BE2C (cell line): Measurements from ENCODE around the gene IMPA2.

Experiments used
- DNase-seq: peaks from one replicate; pipeline ENCODE4 v3.0.0-alpha.2; 2020
- H3K27me3 ChIP-seq: fragments of 250-450 bp; sonication (Bioruptor Pico); 2 replicates; pipeline ENCODE4 v1.5.1; 2020; ENCODE audit warnings: mild to moderate bottlenecking
- H3K36me3 ChIP-seq: fragments of 250-450 bp; sonication (Bioruptor Pico); 2 replicates; pipeline ENCODE4 v1.5.1; 2020; ENCODE audit warnings: mild to moderate bottlenecking
- H3K4me1 ChIP-seq: fragments of 250-450 bp; sonication (Bioruptor Pico); 2 replicates; pipeline ENCODE4 v1.5.1; 2020
- H3K4me3 ChIP-seq: 2 replicates; pipeline ENCODE4 v1.5.1; 2011; ENCODE audit warnings: low read depth, low read length
- H3K9me3 ChIP-seq: fragments of 250-450 bp; sonication (Bioruptor Pico); 2 replicates; pipeline ENCODE4 v1.5.1; 2020
- TF ChIP-seq, protein P1 (sequence below): IDR thresholded peaks from 2 replicates; pipeline ENCODE4 v1.5.1; 2012; ENCODE audit warnings: mild to moderate bottlenecking, low read depth, low read length

Gene IMPA2

DNA sequence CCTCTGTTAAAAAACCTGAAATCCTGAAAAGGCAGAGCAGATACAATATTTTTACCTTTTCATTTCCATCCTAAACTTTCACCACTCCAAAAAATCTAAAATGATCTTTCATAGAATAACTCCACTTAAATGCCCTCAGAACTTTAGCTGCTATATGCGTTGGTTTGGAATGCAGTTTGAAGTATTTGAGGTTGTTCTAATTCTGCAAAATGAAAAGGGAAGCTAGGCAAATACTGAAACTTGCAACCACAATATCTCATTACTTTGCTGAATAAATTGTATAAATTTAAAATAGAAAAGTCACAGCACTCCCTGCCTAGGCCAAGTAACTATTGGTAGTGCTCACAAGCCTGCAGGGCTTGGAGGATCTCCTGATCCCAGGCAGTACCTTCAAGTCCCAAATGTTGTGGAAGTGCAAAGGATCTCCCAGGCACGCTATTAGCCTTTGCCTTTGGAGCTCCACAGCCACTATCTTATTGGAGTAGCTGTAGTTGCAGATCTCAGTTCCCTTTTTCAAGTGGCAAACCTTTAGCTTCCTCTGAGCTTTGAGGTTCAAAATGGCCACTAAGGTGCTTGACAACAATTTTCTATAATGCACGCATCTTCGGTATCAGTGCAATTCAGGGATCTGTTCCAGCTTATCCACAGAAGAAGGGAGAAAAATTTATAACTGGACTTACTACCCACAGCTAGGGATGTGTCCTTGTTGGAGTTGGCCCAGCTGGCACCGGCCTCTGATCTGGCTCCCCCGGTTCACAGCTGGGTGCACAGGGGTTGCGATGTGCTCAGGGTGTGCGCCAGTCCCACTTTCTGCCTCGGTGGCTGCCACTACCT is 68.9 kb downstream of the IMPA2 start:
- no peak for DNase-seq
- Histone ChIP-seq H3K27me3 (no peaks in the 10 kb centered on the region), H3K36me3 (no peaks in the 10 kb centered on the region), H3K4me3 (no peak overlapping the region), H3K9me3 (no peaks in the 10 kb centered on the region), H3K4me1 (no peaks in the 10 kb centered on the region)
- TF ChIP-seq, protein P1, sequence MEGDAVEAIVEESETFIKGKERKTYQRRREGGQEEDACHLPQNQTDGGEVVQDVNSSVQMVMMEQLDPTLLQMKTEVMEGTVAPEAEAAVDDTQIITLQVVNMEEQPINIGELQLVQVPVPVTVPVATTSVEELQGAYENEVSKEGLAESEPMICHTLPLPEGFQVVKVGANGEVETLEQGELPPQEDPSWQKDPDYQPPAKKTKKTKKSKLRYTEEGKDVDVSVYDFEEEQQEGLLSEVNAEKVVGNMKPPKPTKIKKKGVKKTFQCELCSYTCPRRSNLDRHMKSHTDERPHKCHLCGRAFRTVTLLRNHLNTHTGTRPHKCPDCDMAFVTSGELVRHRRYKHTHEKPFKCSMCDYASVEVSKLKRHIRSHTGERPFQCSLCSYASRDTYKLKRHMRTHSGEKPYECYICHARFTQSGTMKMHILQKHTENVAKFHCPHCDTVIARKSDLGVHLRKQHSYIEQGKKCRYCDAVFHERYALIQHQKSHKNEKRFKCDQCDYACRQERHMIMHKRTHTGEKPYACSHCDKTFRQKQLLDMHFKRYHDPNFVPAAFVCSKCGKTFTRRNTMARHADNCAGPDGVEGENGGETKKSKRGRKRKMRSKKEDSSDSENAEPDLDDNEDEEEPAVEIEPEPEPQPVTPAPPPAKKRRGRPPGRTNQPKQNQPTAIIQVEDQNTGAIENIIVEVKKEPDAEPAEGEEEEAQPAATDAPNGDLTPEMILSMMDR: no peak

DNA sequence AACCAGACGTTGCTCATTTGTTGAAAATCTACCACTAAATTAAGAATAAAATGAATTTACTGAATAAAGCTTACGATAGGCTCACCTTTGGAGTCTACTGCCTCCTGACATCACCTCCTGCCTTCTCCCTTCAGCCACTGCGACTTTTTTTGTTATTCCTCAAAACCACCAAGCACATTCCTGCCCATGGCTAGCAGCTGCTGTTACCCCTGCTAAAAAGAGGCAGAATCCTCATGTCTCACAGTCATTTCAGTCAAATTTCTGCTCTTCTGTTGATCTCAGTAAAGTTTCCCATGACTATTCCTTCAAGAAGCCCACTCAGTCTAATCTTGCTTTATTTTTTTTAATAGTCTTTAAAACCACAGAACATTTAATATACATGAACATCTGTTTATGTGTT is 71.6 kb downstream of the IMPA2 start:
- Histone ChIP-seq H3K27me3 (no peaks in the 10 kb centered on the region), H3K9me3 (no peaks in the 10 kb centered on the region), H3K4me1 (no peaks in the 10 kb centered on the region), H3K36me3 (no peaks in the 10 kb centered on the region), H3K4me3 (no peak overlapping the region)
- TF ChIP-seq, protein P1: no peak
- no peak for DNase-seq

DNA sequence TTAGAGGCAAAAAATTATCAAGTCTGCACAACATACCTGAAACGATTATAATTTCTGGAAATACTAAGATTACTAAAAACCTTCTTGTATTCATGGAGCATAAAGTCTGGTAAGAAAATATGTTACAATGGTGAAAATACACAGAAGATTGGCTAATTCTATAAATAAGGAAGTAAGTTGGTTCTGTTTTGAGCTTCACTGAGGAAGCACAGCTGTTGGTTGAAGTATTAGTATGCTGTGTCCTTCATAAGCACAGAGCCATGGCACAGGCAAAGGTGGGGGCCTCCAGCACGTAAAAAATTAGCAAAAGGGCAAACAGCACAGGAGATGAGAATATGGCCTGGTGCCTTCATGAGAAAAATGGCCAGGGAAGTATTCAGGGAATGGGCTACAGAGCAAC is 72.0 kb downstream of the IMPA2 start:
- H3K36me3 ChIP-seq: no peaks in the 10 kb centered on the region
- no peaks in the 10 kb centered on the region for H3K4me1 ChIP-seq
- H3K27me3 ChIP-seq: no peaks in the 10 kb centered on the region
- TF ChIP-seq, protein P1: no peak
- no peak overlapping the region for H3K4me3 ChIP-seq
- DNase-seq: no peak
- H3K9me3 ChIP-seq: no peaks in the 10 kb centered on the region

DNA sequence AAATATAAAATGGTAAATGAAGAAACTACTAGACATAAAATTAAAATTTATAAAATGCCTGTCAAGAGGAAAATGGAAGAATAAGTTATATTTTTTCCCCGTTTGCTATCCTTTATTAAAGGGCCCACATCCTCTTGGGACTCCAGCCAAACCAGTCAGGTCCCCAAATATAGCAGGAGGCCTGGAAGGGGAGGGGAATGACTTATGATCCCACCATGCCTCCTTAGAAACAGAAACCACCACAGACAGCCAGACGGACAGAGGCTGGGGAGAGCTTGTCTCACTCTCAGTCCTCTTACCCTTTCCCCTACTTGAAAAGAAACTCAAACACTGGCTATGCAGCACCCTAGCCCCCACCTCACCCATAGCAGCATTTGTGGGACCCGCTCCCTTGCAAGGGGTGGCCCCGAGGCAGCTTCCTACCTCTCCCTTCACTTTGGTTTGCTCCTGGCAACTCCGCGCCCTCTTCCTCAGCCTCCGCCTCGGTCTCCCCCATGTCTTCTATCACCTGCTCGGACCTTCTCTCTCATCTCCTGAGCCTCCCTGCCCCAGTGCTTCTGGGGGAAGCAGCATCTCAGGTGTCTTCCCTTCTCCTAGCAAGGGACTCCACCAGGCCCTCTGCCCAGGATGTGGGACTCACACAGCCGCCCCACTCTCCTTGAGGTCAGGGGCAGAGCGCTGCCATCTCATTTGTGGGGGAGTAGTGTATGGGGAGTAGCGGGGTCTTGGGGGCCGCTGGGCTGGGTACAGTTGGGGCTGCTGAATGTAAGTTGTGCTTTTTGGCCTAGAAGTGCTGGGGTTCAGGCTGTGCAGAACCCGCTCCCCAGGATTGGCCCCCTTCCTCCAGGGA is 75.0 kb downstream of the IMPA2 start:
- TF ChIP-seq, protein P1: no peak
- Histone ChIP-seq H3K9me3 (no peaks in the 10 kb centered on the region), H3K36me3 (no peaks in the 10 kb centered on the region), H3K27me3 (no peaks in the 10 kb centered on the region), H3K4me3 (no peak overlapping the region), H3K4me1 (no peaks in the 10 kb centered on the region)
- no peak for DNase-seq

DNA sequence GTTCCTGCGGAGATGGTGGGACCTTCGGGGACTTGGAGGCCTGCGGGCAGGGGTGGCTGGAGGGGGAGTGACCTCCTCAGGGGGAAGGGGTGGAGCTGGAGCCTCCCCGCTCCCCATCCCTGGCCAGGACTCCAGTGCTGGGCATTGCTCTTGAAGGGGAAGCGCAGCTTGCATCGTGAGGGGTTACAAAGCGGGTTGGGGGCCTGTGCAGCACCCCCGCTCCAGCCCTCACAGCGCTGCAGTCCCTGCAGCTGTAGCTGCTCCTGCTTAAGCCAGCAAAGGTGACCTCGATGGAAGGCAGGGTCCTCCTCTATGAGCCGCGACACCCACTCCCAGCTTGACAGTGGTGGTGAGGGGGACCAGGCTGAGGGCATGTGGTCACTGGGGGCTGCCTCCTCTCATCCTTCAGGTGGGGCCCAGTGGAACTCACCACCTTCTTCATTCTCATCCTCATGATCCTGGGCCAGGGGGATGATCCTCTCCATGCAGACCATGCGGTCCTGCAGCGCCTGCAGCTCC is 75.6 kb downstream of the IMPA2 start:
- H3K4me3 ChIP-seq: no peak overlapping the region
- no peaks in the 10 kb centered on the region for H3K9me3 ChIP-seq
- TF ChIP-seq, protein P1: no peak
- H3K27me3 ChIP-seq: no peaks in the 10 kb centered on the region
- no peaks in the 10 kb centered on the region for H3K4me1 ChIP-seq
- no peaks in the 10 kb centered on the region for H3K36me3 ChIP-seq
- DNase-seq: no peak
